Astrocyte of the spinal cord (primary cell): ENCODE data around the gene PRTG.

Source experiments
- DNase-seq: peaks from one replicate; pipeline ENCODE4 v3.0.0; 2011; ENCODE audit warnings: low read depth, low spot score
- H3K4me3 ChIP-seq: 2 replicates; pipeline ENCODE4 v1.5.1; 2011; ENCODE audit warnings: low read depth, mild to moderate bottlenecking, low read length, moderate library complexity
- in situ Hi-C: cut with HindIII; loops from 2 replicates; pipeline ENCODE4 v1.10.0; 2017; ENCODE audit warnings: low sequenced_read_pairs
- TF ChIP-seq, protein P1 (sequence below): IDR thresholded peaks from 2 replicates; pipeline ENCODE4 v1.5.1; 2012; ENCODE audit warnings: low read depth, mild to moderate bottlenecking, low read length, inconsistent platforms

PRTG gene

DNA sequence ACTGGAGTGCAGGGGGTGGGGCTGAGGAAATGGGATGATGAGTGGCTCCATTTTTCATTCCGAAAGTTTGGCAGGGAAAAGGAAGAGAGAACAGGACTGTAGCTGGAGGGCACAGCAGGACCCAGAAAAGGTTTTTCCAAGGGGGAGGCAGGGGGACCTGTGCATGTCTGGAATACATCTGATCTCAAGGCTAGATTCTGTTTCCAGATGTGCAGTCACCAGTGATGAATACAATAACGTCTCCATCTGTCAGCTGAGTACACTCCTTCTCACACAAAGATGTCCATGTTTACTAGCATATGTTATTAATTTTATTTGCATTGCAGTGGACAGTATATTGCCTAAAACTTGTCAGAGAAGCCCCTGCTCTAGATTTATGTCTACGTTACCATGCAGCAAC, 39.9 kb upstream of the PRTG start:
- in situ Hi-C loops, result no loop called here
- no peak overlapping the region for H3K4me3 ChIP-seq
- TF ChIP-seq, protein P1, sequence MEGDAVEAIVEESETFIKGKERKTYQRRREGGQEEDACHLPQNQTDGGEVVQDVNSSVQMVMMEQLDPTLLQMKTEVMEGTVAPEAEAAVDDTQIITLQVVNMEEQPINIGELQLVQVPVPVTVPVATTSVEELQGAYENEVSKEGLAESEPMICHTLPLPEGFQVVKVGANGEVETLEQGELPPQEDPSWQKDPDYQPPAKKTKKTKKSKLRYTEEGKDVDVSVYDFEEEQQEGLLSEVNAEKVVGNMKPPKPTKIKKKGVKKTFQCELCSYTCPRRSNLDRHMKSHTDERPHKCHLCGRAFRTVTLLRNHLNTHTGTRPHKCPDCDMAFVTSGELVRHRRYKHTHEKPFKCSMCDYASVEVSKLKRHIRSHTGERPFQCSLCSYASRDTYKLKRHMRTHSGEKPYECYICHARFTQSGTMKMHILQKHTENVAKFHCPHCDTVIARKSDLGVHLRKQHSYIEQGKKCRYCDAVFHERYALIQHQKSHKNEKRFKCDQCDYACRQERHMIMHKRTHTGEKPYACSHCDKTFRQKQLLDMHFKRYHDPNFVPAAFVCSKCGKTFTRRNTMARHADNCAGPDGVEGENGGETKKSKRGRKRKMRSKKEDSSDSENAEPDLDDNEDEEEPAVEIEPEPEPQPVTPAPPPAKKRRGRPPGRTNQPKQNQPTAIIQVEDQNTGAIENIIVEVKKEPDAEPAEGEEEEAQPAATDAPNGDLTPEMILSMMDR, result no peak
- DNase-seq, result no peak

GRCh38 chr15:55780292-55780691, 37.3 kb upstream of the PRTG start:
- TF ChIP-seq, protein P1, result no peak
- in situ Hi-C loops, result no loop called here
- no peak for DNase-seq
- H3K4me3 ChIP-seq, result no peak overlapping the region

DNA sequence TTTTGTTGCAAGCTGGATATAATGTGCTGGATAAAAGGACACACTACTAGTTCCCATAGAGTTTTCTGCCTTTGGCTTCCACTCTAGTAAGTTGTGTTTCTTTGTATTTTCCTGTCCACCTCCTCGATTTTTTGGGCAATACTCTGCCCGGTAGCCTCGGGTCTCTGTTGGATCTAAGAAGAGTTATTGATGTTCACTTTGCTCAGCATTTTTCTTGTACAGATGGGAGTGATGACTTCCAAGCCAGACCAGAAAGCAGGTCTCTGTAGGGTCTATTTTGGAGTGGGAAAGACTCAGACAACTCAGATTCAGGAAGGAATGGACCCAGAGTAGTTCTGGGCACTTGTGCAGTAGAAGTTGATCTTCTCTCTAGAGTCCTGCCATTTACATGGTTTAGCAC, 36.0 kb upstream of the PRTG start:
- DNase-seq, result no peak
- in situ Hi-C loops, result no loop called here
- TF ChIP-seq, protein P1, result no peak
- no peak overlapping the region for H3K4me3 ChIP-seq

GRCh38 chr15:55775316-55775715, 32.4 kb upstream of the PRTG start:
- no peak for DNase-seq
- in situ Hi-C loops, result no loop called here
- TF ChIP-seq, protein P1, result no peak
- H3K4me3 ChIP-seq, result no peak overlapping the region

DNA sequence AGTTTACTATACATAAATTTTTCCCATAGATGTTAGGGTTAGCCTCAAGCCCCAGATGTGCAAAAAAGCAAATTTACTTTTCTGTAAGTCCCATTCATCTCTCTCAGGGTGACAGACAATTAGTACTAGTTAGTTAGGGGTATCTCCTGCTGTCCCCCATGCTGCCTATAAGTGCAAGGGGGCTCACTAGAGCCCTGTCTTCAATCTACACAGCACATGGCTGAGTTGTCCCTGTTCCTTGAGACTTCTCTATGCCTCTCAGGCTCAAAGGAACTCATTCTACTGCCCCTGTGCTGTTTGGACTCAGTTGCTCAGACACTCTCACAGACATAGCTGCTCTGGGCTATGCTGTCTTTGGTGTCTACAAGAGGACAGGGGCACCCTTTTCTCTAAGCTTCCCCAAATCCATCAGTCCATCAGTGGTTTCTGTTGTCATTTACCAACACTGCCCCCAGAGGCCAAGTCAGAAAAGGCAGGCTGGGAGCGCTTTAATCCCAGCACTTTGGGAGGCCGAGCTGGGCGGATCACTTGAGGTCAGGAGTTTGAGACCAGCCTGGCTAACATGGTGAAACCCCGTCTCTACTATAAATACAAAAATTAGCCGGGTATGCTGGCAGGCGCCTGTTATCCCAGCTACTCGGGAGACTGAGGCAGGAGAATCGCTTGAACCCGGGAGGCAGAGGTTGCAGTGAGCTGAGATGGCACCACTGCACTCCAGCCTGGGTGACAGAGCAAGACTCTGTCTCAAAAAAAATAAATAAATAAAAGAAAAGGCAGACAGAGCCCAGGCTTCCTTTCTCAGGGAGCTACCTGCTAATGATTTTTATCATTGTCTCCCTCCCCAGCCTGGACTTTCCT, 31.4 kb upstream of the PRTG start:
- in situ Hi-C loops, result no loop called here
- TF ChIP-seq, protein P1, result peak; percentile 65
- DNase-seq, result peak; percentile 27
- no peak overlapping the region for H3K4me3 ChIP-seq

DNA sequence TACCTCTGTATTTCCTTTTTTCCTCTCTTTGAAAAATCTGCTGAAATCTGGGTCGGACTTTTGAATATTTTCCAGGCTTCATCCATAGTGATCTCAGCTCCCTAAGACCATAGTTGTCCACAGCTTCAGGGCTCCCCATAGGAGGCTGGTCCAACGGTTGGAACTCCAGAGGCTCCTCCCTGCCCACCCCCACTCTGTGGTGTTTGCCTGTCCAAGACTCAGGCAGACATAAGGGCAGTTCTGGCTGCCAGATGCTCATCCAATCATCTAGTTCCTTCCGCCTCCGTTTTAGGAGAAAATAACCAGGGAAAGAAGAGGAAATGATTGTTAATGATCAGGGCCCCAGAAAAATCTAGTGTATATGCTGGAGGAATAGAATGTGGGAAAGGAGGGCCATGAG, 27.9 kb upstream of the PRTG start:
- DNase-seq, result no peak
- TF ChIP-seq, protein P1, result no peak
- H3K4me3 ChIP-seq, result no peak overlapping the region
- in situ Hi-C loops, result no loop called here
